Nephron (organoid): ENCODE measurements around the gene GALNT18.
A peak's percentile ranks its signal among the peaks of the same experiment; 100 is the strongest.

Source experiments
- H3K27ac Mint-ChIP-seq, 3 experiments: 2 replicates each; pipeline ENCODE4 v1.8.0; 2020; ENCODE audit warnings: mixed read lengths in 3 of 3, mild to moderate bottlenecking in 2 of 3, moderate library complexity in 1 of 3
- H3K27me3 Mint-ChIP-seq: 2 replicates; pipeline ENCODE4 v1.8.0; 2021; ENCODE audit warnings: low read depth, mild to moderate bottlenecking, moderate library complexity, mixed read lengths
- H3K36me3 Mint-ChIP-seq: 2 replicates; pipeline ENCODE4 v1.8.0; 2020; ENCODE audit warnings: low read depth, mixed read lengths
- H3K4me1 Mint-ChIP-seq: 2 replicates; pipeline ENCODE4 v1.8.0; 2020; ENCODE audit warnings: mixed read lengths
- H3K4me3 Mint-ChIP-seq, 3 experiments: 2 replicates each; pipeline ENCODE4 v1.8.0; 2020; ENCODE audit warnings: mild to moderate bottlenecking in 3 of 3, mixed read lengths in 3 of 3, moderate library complexity in 2 of 3
- H3K9me3 Mint-ChIP-seq: 2 replicates; pipeline ENCODE4 v1.8.0; 2020; ENCODE audit warnings: mixed read lengths
- TF ChIP-seq, protein P1 (sequence below), 3 experiments: fragments of 200-600 bp; sonication (generic); IDR thresholded peaks; one replicate each; pipeline ENCODE4 v1.5.0; 2021; ENCODE audit warnings: antibody characterized with exemption in 3 of 3; ENCODE audit not compliant: unreplicated experiment in 3 of 3

The GALNT18 gene

DNA sequence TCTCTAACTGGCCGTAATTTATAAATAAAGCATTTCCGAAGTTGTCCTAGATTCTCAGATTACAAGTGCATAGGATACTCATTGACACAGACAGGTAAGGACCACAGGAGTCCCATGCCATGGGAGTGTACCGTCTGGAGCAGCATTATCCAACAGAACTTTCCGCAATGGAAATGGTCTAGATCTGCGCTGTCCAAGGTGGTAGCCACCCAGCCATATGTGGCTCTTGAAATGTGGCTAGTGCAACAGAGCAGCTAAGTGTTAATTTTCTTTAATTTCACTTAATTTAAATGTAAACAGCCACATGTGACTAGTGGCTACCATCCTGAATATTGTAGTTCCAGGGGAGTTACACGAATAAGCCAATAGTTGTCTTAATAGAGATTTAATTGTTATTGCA is 71.3 kb downstream of the GALNT18 start:
- Mint-ChIP-seq H3K27ac (no peak overlapping the region), H3K9me3 (no peaks in the 10 kb centered on the region), H3K4me1 (peaks cover 18% of the 10 kb centered on the region), H3K36me3 (no peaks in the 10 kb centered on the region), H3K27me3 (peaks cover 26% of the 10 kb centered on the region), H3K4me3 (no peak overlapping the region)
- TF ChIP-seq, protein P1, sequence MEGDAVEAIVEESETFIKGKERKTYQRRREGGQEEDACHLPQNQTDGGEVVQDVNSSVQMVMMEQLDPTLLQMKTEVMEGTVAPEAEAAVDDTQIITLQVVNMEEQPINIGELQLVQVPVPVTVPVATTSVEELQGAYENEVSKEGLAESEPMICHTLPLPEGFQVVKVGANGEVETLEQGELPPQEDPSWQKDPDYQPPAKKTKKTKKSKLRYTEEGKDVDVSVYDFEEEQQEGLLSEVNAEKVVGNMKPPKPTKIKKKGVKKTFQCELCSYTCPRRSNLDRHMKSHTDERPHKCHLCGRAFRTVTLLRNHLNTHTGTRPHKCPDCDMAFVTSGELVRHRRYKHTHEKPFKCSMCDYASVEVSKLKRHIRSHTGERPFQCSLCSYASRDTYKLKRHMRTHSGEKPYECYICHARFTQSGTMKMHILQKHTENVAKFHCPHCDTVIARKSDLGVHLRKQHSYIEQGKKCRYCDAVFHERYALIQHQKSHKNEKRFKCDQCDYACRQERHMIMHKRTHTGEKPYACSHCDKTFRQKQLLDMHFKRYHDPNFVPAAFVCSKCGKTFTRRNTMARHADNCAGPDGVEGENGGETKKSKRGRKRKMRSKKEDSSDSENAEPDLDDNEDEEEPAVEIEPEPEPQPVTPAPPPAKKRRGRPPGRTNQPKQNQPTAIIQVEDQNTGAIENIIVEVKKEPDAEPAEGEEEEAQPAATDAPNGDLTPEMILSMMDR (IDR thresholded peaks at IDR 0.05; ENCODE audit: unreplicated experiment in 3 of 3) = no peak

DNA sequence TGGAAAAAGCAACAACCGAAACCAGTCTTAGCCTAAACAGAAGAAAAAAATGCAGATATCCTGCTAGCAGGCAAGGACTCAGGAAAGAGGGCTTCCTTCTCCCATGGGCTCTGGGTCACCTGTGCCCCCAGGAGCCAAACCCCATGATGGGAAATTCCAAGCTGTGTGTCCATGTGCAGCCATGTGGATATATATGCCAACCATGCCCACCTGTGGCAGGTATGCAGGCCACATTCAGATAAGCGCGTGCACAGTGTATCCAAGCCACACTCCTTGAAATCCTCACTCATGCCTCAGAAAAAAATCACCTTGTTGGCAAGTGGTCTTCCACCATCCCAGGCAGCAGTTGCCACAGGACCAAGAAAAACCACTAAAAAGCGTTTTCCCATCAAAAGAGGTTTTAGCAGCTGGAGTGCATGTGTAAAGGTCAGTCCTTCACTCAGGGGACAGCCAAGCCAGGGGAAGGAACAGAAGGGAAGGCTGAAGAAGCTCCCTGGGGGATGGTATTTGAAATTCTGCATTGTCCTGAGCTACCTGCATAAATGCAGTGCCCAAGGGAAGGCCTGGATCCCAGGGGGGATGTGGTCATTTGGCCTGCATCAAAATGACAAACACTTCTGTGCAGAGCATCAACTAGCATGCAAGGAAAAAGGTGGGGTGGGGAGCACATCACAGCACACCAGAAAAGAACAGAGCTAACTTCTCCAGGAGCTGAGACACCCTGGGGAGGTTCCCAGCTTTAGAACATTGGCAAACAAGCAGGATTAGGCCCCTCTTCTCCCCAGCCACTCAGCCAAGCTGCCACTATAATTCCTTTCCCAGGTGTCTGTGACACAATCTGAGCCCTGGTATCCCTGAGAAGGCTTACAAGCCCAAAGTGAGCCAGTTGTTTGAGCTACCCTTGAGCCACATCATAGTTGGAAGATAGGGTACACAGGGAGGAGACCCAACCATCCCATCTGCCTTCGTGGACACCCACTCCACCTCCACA is 76.2 kb downstream of the GALNT18 start:
- H3K9me3 Mint-ChIP-seq = no peaks in the 10 kb centered on the region
- H3K27me3 Mint-ChIP-seq = peaks cover 17% of the 10 kb centered on the region
- no peak overlapping the region for H3K4me3 Mint-ChIP-seq
- H3K36me3 Mint-ChIP-seq = no peaks in the 10 kb centered on the region
- no peaks in the 10 kb centered on the region for H3K4me1 Mint-ChIP-seq
- no peak overlapping the region for H3K27ac Mint-ChIP-seq
- TF ChIP-seq, protein P1 (IDR thresholded peaks at IDR 0.05; ENCODE audit: unreplicated experiment in 3 of 3) = no peak

DNA sequence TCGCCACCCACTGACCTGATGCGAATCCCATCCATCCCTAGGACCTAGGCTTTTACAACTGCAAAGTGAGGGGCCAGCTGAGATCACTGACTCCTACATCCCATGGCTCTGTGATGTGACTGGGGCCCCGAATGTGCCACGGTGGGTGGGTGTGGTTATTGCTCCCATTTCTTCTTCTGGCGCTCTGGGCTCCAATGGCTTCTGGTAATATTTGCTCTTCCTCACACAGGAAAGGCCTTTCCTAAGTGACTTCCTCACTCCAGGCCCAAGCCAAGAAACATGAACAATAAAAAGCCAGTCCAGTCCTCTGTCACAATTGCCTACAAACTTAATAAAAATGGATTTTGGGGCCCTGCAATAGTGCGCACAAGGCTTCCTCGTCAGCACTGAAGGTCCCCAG is 78.1 kb downstream of the GALNT18 start:
- Mint-ChIP-seq H3K4me3 (no peak overlapping the region), H3K4me1 (peaks cover 10% of the 10 kb centered on the region), H3K36me3 (no peaks in the 10 kb centered on the region), H3K27me3 (peaks cover 17% of the 10 kb centered on the region), H3K27ac (no peak overlapping the region), H3K9me3 (no peaks in the 10 kb centered on the region)
- TF ChIP-seq, protein P1 (IDR thresholded peaks at IDR 0.05; ENCODE audit: unreplicated experiment in 3 of 3) = no peak

DNA sequence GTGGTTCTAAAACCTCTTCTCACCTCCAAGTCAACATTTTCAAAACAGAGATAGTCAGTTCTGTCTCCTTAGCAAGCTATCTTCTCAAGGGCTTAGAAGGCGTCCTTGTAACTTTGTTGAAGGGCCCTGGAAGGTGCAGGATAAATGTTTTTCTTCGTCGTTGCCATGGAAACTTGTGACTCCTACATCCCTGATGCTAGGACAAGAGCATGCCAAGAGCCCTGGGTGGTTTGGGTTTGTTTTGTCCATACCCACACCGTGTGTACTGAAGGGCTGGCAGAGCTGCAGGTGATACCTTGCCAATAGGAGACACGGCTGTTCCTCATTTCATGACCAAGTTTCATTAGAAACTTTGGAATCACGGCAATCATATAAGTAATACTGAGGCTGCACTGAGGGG is 81.6 kb downstream of the GALNT18 start:
- Mint-ChIP-seq H3K4me1 (peaks cover 41% of the 10 kb centered on the region), H3K36me3 (no peaks in the 10 kb centered on the region), H3K27me3 (peaks cover 5% of the 10 kb centered on the region), H3K4me3 (no peak overlapping the region), H3K9me3 (no peaks in the 10 kb centered on the region), H3K27ac (no peak overlapping the region)
- TF ChIP-seq, protein P1 (IDR thresholded peaks at IDR 0.05; ENCODE audit: unreplicated experiment in 3 of 3) = no peak

DNA sequence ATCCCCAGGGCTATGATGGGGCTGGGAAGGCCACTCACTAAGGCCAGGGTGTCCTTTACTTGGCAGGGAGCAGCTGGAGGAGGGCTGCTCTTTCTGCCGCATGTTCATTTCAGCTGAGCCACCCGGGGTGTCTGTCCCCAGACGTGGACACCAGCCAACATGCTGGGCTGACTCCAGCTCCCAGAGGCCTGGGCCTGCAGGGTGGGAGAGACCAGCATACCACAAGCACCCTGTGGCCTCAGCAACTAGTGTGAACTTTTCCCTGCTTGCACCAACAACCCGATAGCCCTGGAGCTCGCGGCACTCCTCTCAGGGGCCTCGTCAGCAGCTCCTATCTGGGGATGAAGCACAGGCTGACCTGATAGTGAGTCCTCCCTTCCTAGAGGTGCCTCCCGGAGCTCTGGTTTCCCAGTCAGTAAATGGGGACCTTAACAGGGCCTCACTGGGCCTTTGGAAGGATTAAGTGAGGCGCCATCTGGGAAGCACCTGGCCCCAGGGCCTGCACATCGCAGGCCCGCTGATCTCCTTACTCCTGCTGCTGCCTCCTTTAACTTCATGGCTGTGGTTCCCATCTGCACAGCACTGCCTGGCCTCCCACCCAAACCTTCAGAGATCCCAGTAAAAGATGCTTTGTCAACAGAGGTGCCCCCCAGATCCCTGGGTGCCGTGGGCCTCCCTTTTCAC is 83.4 kb downstream of the GALNT18 start:
- H3K4me3 Mint-ChIP-seq = no peak overlapping the region
- H3K9me3 Mint-ChIP-seq = no peaks in the 10 kb centered on the region
- H3K27ac Mint-ChIP-seq = peak overlapping the region in 2 of 3 experiments; percentile 41 to 56
- H3K4me1 Mint-ChIP-seq = peaks cover 52% of the 10 kb centered on the region
- no peaks in the 10 kb centered on the region for H3K36me3 Mint-ChIP-seq
- TF ChIP-seq, protein P1 (IDR thresholded peaks at IDR 0.05; ENCODE audit: unreplicated experiment in 3 of 3) = no peak
- H3K27me3 Mint-ChIP-seq = peaks cover 5% of the 10 kb centered on the region
